ENCODE results near the gene SYNCRIP.

- TF ChIP-seq GATA2 (IDR thresholded peaks at IDR 0.05; ENCODE audit: low read depth, low read length), result no peak
- no peak for TF ChIP-seq GATA3 (IDR thresholded peaks at IDR 0.05; ENCODE audit: low read depth, low read length)
These were observed 1.2 kb downstream of the SYNCRIP start for GRCh38 chr6:85641522-85641896.

Measured in SH-SY5Y (cell line).